ENCODE results near the gene SMOC2.
"Not testable (repeated sequence)": the region's sequence is repeated elsewhere in the genome, so short reads cannot be mapped to it uniquely, and the experiment has no call there.

Gene SMOC2

DNA sequence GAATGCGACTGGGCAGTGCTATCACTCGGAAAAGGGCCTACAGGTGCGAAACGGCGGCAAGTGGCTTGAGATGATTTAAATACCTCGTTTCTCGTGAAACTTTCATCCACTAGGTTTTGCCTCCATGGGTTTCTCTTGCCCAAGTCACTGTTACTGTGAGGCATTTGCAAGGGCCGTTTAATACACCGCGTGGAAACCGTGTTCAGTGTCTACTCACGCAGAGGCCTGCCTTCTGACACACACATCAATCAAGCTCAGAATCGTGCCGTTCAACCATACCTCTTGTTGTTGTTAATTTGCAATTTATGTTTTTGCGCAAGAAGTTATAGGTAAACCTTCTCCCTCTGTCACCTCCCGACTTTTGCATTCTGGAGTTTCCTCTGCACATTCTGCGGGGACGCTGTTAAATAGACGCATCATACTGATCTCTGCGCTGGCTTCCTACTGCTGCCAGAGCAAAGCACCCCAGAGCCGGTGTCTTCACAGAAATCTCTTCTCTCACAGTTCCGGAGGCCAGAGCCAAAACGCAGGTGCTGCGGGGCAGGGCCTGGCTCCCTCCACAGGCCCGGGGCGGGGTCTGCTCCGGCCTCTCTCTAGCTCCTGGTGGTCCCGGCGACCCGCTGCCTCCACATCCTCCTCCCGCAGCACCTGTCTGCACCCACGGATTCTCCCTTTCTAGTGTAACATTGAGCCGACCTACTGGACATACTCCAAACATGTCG lies 251.4 kb downstream of the SMOC2 start:
- Histone ChIP-seq H3K36me3 (ENCODE audit: control insufficient read depth in 2 of 2, insufficient read depth in 1 of 2, low read length in 2 of 2) (no peaks in the 10 kb centered on the region), H3K4me1 (ENCODE audit: control insufficient read depth, insufficient read depth, low read length) (no peaks in the 10 kb centered on the region), H3K27ac (ENCODE audit: extremely low read depth, low read depth, low read length) (no peak overlapping the region), H3K4me3 (ENCODE audit: low read depth, low read length) (no peak overlapping the region), H3K9me3 (ENCODE audit: control insufficient read depth, insufficient read depth, low read depth, low read length) (no peaks in the 10 kb centered on the region)
- TF ChIP-seq ZBTB1 (tag by site-specific recombination; IDR thresholded peaks at IDR 0.05): no peak
- no peak for TF ChIP-seq ZNF501 (tag by site-specific recombination; IDR thresholded peaks at IDR 0.05)
- no peak for TF ChIP-seq ZNF626 (tag by site-specific recombination; IDR thresholded peaks at IDR 0.05)
- no peak for TF ChIP-seq HOXA7 (CRISPR knock-in tag; IDR thresholded peaks at IDR 0.05; ENCODE audit: borderline replicate concordance)
- no peak for TF ChIP-seq PATZ1 (tag by site-specific recombination; IDR thresholded peaks at IDR 0.05)
- no peak for TF ChIP-seq ZNF362 (tag by site-specific recombination; IDR thresholded peaks at IDR 0.05)
- TF ChIP-seq ZNF174 (tag by site-specific recombination; IDR thresholded peaks at IDR 0.05): no peak
- TF ChIP-seq, protein P1, sequence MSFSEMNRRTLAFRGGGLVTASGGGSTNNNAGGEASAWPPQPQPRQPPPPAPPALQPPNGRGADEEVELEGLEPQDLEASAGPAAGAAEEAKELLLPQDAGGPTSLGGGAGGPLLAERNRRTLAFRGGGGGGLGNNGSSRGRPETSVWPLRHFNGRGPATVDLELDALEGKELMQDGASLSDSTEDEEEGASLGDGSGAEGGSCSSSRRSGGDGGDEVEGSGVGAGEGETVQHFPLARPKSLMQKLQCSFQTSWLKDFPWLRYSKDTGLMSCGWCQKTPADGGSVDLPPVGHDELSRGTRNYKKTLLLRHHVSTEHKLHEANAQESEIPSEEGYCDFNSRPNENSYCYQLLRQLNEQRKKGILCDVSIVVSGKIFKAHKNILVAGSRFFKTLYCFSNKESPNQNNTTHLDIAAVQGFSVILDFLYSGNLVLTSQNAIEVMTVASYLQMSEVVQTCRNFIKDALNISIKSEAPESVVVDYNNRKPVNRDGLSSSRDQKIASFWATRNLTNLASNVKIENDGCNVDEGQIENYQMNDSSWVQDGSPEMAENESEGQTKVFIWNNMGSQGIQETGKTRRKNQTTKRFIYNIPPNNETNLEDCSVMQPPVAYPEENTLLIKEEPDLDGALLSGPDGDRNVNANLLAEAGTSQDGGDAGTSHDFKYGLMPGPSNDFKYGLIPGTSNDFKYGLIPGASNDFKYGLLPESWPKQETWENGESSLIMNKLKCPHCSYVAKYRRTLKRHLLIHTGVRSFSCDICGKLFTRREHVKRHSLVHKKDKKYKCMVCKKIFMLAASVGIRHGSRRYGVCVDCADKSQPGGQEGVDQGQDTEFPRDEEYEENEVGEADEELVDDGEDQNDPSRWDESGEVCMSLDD (tag by site-specific recombination; IDR thresholded peaks at IDR 0.05): no peak
- TF ChIP-seq ZNF585B (tag by site-specific recombination; IDR thresholded peaks at IDR 0.05): no peak
- TF ChIP-seq TCF7L2 (IDR thresholded peaks at IDR 0.05; ENCODE audit: borderline replicate concordance, low read depth, low read length): no peak
- TF ChIP-seq ZNF266 (tag by site-specific recombination; IDR thresholded peaks at IDR 0.05; ENCODE audit: low read depth): no peak
- TF ChIP-seq MEIS1 (CRISPR knock-in tag; IDR thresholded peaks at IDR 0.05; ENCODE audit: borderline replicate concordance): no peak
- TF ChIP-seq PRDM6 (tag by site-specific recombination; IDR thresholded peaks at IDR 0.05): no peak
- no peak for TF ChIP-seq ZNF830 (tag by site-specific recombination; IDR thresholded peaks at IDR 0.05; ENCODE audit: low read depth)
- TF ChIP-seq ZXDB (tag by site-specific recombination; IDR thresholded peaks at IDR 0.05): no peak
- TF ChIP-seq REPIN1 (tag by site-specific recombination; IDR thresholded peaks at IDR 0.05; ENCODE audit: low read depth): no peak
- TF ChIP-seq ZNF140 (tag by site-specific recombination; IDR thresholded peaks at IDR 0.05): no peak
- TF ChIP-seq ZNF157 (tag by site-specific recombination; IDR thresholded peaks at IDR 0.05): no peak
- CTCF ChIA-PET: interaction anchor here (0.6 kb wide), 1 partner anchor 9 kb away, joined by 3 read pairs; no protein-coding TSS in a partner anchor
- POLR2A ChIA-PET: no interaction called here

DNA sequence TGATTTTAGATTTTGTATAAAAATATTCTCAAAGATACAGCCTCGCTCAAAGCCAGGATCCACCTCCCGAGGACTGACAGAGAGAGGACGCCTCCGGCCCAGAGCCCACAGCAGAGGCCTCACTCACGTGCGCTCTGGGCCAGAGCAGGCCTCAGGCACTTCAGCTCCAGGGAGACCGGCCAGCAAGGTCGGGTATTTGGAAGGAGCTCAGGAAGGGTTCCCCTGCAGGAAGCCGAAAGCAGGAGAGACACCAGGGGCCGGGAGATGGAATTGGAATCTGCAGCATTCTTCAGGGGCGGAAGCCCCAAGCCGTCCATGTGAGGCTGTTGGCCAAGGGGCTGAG lies 251.9 kb downstream of the SMOC2 start:
- H3K36me3 ChIP-seq (ENCODE audit: control insufficient read depth in 2 of 2, insufficient read depth in 1 of 2, low read length in 2 of 2); H3K4me1 ChIP-seq (ENCODE audit: control insufficient read depth, insufficient read depth, low read length); POLR2A ChIA-PET; H3K4me3 ChIP-seq (ENCODE audit: low read depth, low read length); H3K9me3 ChIP-seq (ENCODE audit: control insufficient read depth, insufficient read depth, low read depth, low read length); H3K27ac ChIP-seq (ENCODE audit: extremely low read depth, low read depth, low read length): not testable (repeated sequence)
- CTCF ChIA-PET: interaction anchor here (0.6 kb wide), 2 partner anchors 9 to 767 kb away, joined by 3 to 4 read pairs; no protein-coding TSS in a partner anchor

DNA sequence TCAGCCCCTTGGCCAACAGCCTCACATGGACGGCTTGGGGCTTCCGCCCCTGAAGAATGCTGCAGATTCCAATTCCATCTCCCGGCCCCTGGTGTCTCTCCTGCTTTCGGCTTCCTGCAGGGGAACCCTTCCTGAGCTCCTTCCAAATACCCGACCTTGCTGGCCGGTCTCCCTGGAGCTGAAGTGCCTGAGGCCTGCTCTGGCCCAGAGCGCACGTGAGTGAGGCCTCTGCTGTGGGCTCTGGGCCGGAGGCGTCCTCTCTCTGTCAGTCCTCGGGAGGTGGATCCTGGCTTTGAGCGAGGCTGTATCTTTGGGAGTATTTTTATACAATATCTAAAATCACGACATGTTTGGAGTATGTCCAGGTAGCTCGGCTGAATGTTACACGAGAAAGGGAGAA lies 253.8 kb downstream of the SMOC2 start:
- CTCF ChIA-PET: interaction anchor here (1.1 kb wide), 1 partner anchor 11 kb away, joined by 3 read pairs; no protein-coding TSS in a partner anchor
- H3K9me3 ChIP-seq (ENCODE audit: control insufficient read depth, insufficient read depth, low read depth, low read length); H3K36me3 ChIP-seq (ENCODE audit: control insufficient read depth in 2 of 2, insufficient read depth in 1 of 2, low read length in 2 of 2); H3K27ac ChIP-seq (ENCODE audit: extremely low read depth, low read depth, low read length); H3K4me3 ChIP-seq (ENCODE audit: low read depth, low read length); H3K4me1 ChIP-seq (ENCODE audit: control insufficient read depth, insufficient read depth, low read length); POLR2A ChIA-PET: not testable (repeated sequence)

Data from HEK293 (cell line).